Measurements from ENCODE around the gene BLVRB. TPM values are rescaled to one million over a fixed set of nuclear protein-coding genes. Genes with fewer than 3 reads are reported as not detected.

Gene BLVRB
- total RNA-seq, 2 donors from 2014 or later: 79.8 to 109 TPM

DNA sequence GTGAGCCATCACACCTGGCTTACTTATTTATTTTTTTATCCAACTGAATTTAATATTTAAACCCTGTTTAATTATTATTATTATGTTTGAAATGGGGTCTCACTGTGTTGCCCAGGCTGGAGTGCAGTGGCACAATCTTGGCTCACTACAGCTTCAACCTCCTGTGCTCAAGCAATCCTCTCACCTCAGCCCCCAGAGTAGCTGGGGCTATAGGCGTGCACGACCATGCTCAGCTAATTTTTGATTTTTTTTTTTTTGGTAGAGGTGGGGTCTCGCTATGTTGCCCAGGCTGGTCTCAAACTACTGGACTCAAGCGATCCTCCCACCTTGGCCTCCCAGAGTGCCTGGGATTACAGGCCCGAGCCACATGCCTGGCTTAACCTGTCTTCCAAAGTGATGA is 33.8 kb upstream of the BLVRB start:
- Histone ChIP-seq H3K27ac (no peak overlapping the region), H3K36me3 (replicated peaks in 1 of 2; ENCODE audit: insufficient read depth in 1 of 2, low read depth in 2 of 2) (no peaks in the 10 kb centered on the region), H3K4me3 (no peak overlapping the region), H3K9me3 (no peaks in the 10 kb centered on the region), H3K27me3 (no peaks in the 10 kb centered on the region), H3K4me1 (no peaks in the 10 kb centered on the region)
- intact Hi-C loops (cut with DNase I): no loop called here
- ATAC-seq (no peak), DNase-seq (no peak)
- TF ChIP-seq POLR2A (IDR thresholded peaks at IDR 0.05): no peak
- TF ChIP-seq, protein P1, sequence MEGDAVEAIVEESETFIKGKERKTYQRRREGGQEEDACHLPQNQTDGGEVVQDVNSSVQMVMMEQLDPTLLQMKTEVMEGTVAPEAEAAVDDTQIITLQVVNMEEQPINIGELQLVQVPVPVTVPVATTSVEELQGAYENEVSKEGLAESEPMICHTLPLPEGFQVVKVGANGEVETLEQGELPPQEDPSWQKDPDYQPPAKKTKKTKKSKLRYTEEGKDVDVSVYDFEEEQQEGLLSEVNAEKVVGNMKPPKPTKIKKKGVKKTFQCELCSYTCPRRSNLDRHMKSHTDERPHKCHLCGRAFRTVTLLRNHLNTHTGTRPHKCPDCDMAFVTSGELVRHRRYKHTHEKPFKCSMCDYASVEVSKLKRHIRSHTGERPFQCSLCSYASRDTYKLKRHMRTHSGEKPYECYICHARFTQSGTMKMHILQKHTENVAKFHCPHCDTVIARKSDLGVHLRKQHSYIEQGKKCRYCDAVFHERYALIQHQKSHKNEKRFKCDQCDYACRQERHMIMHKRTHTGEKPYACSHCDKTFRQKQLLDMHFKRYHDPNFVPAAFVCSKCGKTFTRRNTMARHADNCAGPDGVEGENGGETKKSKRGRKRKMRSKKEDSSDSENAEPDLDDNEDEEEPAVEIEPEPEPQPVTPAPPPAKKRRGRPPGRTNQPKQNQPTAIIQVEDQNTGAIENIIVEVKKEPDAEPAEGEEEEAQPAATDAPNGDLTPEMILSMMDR (IDR thresholded peaks at IDR 0.05): no peak
- WGBS, 2 donors: 78 to 80% methylated on average over 5 of the region's 5 CpGs

DNA sequence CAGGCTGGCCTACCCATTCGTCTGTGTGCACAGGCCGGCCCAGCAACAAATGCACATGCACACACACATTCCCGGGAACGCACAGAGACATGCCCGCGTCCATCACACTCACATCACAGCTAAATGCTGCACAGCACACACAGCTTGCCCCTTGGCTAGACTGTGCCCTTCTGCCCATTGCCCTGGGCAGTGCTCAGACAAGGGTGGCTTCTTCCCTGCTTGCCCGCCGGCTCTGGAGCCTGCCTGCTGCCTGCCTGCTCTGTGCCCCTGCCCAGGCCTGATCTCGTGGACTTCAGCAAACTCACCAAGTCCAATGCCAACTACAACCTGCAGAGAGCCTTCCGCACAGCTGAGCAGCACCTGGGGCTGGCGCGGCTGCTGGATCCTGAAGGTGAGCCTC is 31.7 kb upstream of the BLVRB start:
- H3K9me3 ChIP-seq: no peaks in the 10 kb centered on the region
- ATAC-seq (no peak), DNase-seq (no peak)
- 83 to 87% methylated on average over 11 of the region's 12 CpGs for WGBS, 2 donors
- no peaks in the 10 kb centered on the region for H3K4me1 ChIP-seq
- H3K27ac ChIP-seq: no peak overlapping the region
- H3K4me3 ChIP-seq: no peak overlapping the region
- H3K27me3 ChIP-seq: no peaks in the 10 kb centered on the region
- TF ChIP-seq POLR2A (IDR thresholded peaks at IDR 0.05): no peak
- TF ChIP-seq, protein P1 (IDR thresholded peaks at IDR 0.05): no peak
- no peaks in the 10 kb centered on the region for H3K36me3 ChIP-seq (replicated peaks in 1 of 2; ENCODE audit: insufficient read depth in 1 of 2, low read depth in 2 of 2)
- intact Hi-C loops (cut with DNase I): no loop called here

DNA sequence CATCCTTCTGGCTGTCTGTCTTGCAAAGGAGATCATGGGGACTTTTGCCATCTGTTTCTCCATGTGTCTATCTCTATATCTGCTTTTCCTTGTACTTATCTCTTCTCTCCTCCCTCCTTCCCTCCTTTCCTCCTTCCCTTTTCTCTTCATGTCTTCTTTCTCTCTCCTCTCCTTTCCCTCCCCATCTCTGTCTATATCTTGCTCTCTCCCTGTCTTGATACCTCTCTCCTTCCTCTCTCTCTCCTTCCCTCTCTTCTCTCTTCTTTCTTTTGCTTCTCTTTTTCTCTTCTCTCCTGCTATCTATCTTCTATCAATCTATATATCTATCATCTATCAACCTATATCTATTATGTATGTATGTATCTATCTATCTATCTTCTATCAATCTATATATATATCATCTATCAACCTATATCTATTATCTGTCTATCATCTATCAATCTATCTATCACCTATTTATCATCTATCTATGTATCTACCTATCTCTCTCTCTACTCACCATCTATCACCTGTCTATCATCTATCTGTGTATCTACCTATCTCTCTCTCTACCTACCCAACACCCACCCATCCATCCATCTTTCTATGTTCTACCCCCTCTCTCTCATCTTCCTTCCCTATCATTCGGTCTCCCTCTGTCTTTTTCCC is 28.8 kb upstream of the BLVRB start:
- 50 to 82% methylated on average over 1 of the region's 1 CpG for WGBS, 2 donors
- no peaks in the 10 kb centered on the region for H3K9me3 ChIP-seq
- no peaks in the 10 kb centered on the region for H3K27me3 ChIP-seq
- no peak overlapping the region for H3K27ac ChIP-seq
- intact Hi-C loops (cut with DNase I): no loop called here
- DNase-seq (no peak), ATAC-seq (no peak)
- no peak overlapping the region for H3K4me3 ChIP-seq
- TF ChIP-seq, protein P1 (IDR thresholded peaks at IDR 0.05): no peak
- no peak for TF ChIP-seq POLR2A (IDR thresholded peaks at IDR 0.05)
- no peaks in the 10 kb centered on the region for H3K36me3 ChIP-seq (replicated peaks in 1 of 2; ENCODE audit: insufficient read depth in 1 of 2, low read depth in 2 of 2)
- H3K4me1 ChIP-seq: no peaks in the 10 kb centered on the region

DNA sequence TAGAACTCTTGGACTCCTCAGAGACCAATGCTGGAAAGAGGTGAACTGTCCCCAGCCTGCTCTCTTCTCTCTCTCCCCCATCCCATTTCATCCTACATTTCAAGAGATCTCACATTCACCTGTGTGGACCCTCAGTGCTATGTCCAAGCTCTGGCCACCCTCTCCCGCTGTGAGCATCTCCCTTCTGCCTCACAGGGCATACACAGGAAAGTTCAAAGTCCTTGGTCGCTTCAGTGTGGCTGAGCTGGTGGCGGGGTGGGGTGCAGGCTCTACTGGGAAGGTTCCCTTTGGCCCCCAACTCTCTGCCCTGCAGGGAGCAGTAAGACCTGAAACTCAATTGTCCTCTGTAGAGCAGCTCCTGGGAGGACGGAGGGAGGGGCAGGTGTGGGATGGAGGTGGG is 28.2 kb upstream of the BLVRB start:
- no peaks in the 10 kb centered on the region for H3K36me3 ChIP-seq (replicated peaks in 1 of 2; ENCODE audit: insufficient read depth in 1 of 2, low read depth in 2 of 2)
- no peak overlapping the region for H3K27ac ChIP-seq
- TF ChIP-seq, protein P1 (IDR thresholded peaks at IDR 0.05): no peak
- TF ChIP-seq POLR2A (IDR thresholded peaks at IDR 0.05): no peak
- ATAC-seq (no peak), DNase-seq (no peak)
- no peaks in the 10 kb centered on the region for H3K4me1 ChIP-seq
- no peak overlapping the region for H3K4me3 ChIP-seq
- intact Hi-C loops (cut with DNase I): no loop called here
- 43 to 60% methylated on average over 4 of the region's 4 CpGs for WGBS, 2 donors
- peaks cover 0 to 1% of the 10 kb centered on the region in 2 donors for H3K27me3 ChIP-seq
- no peaks in the 10 kb centered on the region for H3K9me3 ChIP-seq

DNA sequence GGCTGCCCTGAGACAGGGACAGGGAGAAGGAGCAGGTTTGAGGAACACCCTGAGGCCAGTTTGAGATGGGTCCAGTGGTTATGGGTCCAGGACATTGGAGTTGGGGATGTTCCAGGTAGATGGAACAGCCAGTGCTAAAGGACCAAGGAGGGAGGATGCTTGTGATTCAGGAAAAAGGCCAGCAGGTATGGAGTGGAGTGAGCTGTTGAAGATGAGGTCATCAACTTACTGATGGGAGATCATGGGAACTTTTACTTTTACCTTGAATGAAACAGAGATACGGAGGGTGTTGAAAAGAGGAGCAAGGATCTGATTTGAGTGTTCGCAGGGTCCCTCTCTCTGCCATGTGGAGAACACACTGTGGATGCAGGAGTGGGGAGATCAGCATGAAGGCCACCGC is 26.7 kb upstream of the BLVRB start:
- no peak for ATAC-seq
- DNase-seq: no peak

More for the DNA sequence above, 26.7 kb upstream of the BLVRB start:
- Histone ChIP-seq H3K9me3 (no peaks in the 10 kb centered on the region), H3K27ac (no peak overlapping the region), H3K4me3 (no peak overlapping the region), H3K27me3 (peaks cover 0 to 7% of the 10 kb centered on the region in 2 donors), H3K4me1 (peaks cover 6% of the 10 kb centered on the region), H3K36me3 (replicated peaks in 1 of 2; ENCODE audit: insufficient read depth in 1 of 2, low read depth in 2 of 2) (no peaks in the 10 kb centered on the region)
- no peak for TF ChIP-seq POLR2A (IDR thresholded peaks at IDR 0.05)
- TF ChIP-seq, protein P1 (IDR thresholded peaks at IDR 0.05): no peak
- intact Hi-C loops (cut with DNase I): no loop called here
- WGBS, 2 donors: 86 to 90% methylated on average over 3 of the region's 3 CpGs
